Body of pancreas (tissue), 4 donors: Measurements from ENCODE around the gene GLRB. TPM values are rescaled to one million over a fixed set of nuclear protein-coding genes. Genes with fewer than 3 reads are reported as not detected.
A peak's percentile ranks its signal among the peaks of the same experiment; 100 is the strongest.

Experiments used
- ATAC-seq: fragments of 150-250 bp; one replicate; pipeline ENCODE4 v1.9.1; 2016
- DNase-seq, 4 donors: peaks; one replicate each; pipeline ENCODE4 v3.0.0-alpha.2; 2019
- H3K27ac ChIP-seq, 4 donors: fragments of 200-600 bp; sonication (generic); 1 replicate in 3 of 4; 2 replicates in 1 of 4; pipeline versions ENCODE4 v1.5.1 to v1.6.1; 2016 to 2019; ENCODE audit warnings: mild to moderate bottlenecking in 1 of 4, mixed read lengths in 1 of 4, moderate library complexity in 1 of 4
- H3K27me3 ChIP-seq, 2 donors: fragments of 200-600 bp; sonication (generic); one replicate each; pipeline ENCODE4 v1.6.0; 2016; ENCODE audit warnings: mild to moderate bottlenecking in 1 of 2
- H3K36me3 ChIP-seq, 2 donors: fragments of 200-600 bp; sonication (generic); replicated peaks in 1 of 2; 2 replicates each; pipeline ENCODE4 v1.5.1; 2016; ENCODE audit warnings: low read depth in 2 of 2; ENCODE audit not compliant: insufficient read depth in 1 of 2
- H3K4me1 ChIP-seq: fragments of 200-600 bp; sonication (generic); one replicate; pipeline ENCODE4 v1.6.0; 2016
- H3K4me3 ChIP-seq, 2 donors: fragments of 200-600 bp; sonication (generic); 1 replicate in 1 of 2; 2 replicates in 1 of 2; pipeline ENCODE4 v1.5.1; 2016 to 2019
- H3K9me3 ChIP-seq, 3 donors: fragments of 200-600 bp; sonication (generic); 1 replicate in 2 of 3; 2 replicates in 1 of 3; pipeline ENCODE4 v1.5.1; 2016
- CTCF ChIP-seq, 7 experiments: fragments of 450-650 bp in 4 of 7; fragments of 200-600 bp in 3 of 7; sonication (generic) in 3 of 7; IDR thresholded peaks; one replicate each; pipeline ENCODE4 v1.5.1; 2016 to 2019; ENCODE audit warnings: antibody characterized with exemption in 7 of 7
- POLR2A ChIP-seq, 3 donors: fragments of 450-650 bp; IDR thresholded peaks; one replicate each; pipeline ENCODE4 v1.6.1; 2016; ENCODE audit warnings: antibody characterized with exemption in 3 of 3, mild to moderate bottlenecking in 2 of 3
- WGBS, 2 donors: methylation state at CpG; one replicate each; pipeline ENCODE4 v1.1.5; 2017; 5-methylcytosine and 5-hydroxymethylcytosine counted together
- intact Hi-C: fragments of 100-400 bp; cut with DNase I; formaldehyde crosslinking; loops from one replicate; pipeline ENCODE4 v1.15.1; 2023
- total RNA-seq, 2 donors: library from RNA; depleted of rRNA; stranded (reverse); fragments of >200 nt; gene quantifications; one replicate each; pipeline ENCODE4 v1.1.0, GENCODE V29; 2016

Gene GLRB
- total RNA-seq, 2 donors from 2014 or later: 3.0 to 7.0 TPM

GRCh38 chr4:157196046-157196445 lies 120.1 kb downstream of the GLRB start:
- Histone ChIP-seq H3K27ac (no peak overlapping the region), H3K27me3 (no peaks in the 10 kb centered on the region), H3K4me3 (no peak overlapping the region), H3K4me1 (no peaks in the 10 kb centered on the region), H3K9me3 (no peaks in the 10 kb centered on the region), H3K36me3 (no peaks in the 10 kb centered on the region)
- TF ChIP-seq CTCF (IDR thresholded peaks at IDR 0.05): no peak
- TF ChIP-seq POLR2A (IDR thresholded peaks at IDR 0.05): no peak
- ATAC-seq (no peak), DNase-seq (no peak)
- 95 to 96% methylated on average over 1 of the region's 1 CpG for WGBS, 2 donors
- intact Hi-C loops: loop anchor here (10.0 kb wide), 1 partner anchor 721 kb away; no protein-coding TSS in a partner anchor

DNA sequence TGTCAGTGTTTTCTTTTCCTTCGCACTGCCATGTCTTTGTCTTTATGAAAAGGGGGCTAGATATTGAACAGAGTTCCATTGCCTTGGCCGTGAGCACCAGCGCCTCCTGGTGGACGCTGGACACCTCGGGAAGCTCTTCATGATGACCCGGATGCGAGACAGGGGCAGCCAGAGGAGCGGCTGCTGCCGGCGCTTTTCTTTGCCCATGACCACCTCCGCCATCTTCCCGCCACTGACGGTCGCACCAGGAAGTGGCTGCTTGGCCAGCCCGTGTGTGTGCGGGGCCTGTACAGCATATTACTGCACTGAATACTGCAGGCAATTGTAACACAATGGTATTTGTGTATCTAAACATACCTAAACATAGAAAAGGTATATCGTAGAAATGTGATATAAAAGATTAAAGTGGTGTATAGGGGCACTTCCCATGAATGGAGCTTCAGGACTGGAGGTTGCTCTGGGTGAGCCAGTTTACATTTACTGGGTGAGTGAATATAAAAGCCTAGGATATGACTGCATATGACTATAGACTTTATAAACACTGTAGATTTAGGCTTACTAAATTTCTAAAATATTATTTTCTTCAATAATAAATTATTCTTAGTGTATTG lies 128.8 kb downstream of the GLRB start:
- peak; percentile 53 for ATAC-seq
- Histone ChIP-seq H3K9me3 (no peaks in the 10 kb centered on the region), H3K4me3 (no peak overlapping the region), H3K4me1 (no peaks in the 10 kb centered on the region), H3K27ac (no peak overlapping the region), H3K36me3 (no peaks in the 10 kb centered on the region), H3K27me3 (no peaks in the 10 kb centered on the region)
- DNase-seq: peak; percentile 32 to 67 (median 48)
- intact Hi-C loops: no loop called here
- peak; percentile 38 to 56 (median 43) for TF ChIP-seq CTCF (IDR thresholded peaks at IDR 0.05)
- no peak for TF ChIP-seq POLR2A (IDR thresholded peaks at IDR 0.05)
- WGBS, 2 donors: 60% methylated on average over 16 to 17 of the region's 17 CpGs

- ATAC-seq: no peak
- H3K36me3 ChIP-seq: no peaks in the 10 kb centered on the region
- intact Hi-C loops: loop anchor here (5.0 kb wide), 1 partner anchor 755 kb away; no protein-coding TSS in a partner anchor
- no peak overlapping the region for H3K27ac ChIP-seq
- H3K27me3 ChIP-seq: peaks cover 0 to 12% of the 10 kb centered on the region in 2 donors
- no peak for DNase-seq
- H3K9me3 ChIP-seq: no peaks in the 10 kb centered on the region
- no peak overlapping the region for H3K4me3 ChIP-seq
- WGBS, 2 donors: 9% methylated on average over 3 of the region's 3 CpGs
- no peak for TF ChIP-seq POLR2A (IDR thresholded peaks at IDR 0.05)
- TF ChIP-seq CTCF (IDR thresholded peaks at IDR 0.05): peak in 6 of 7 experiments; percentile 36 to 57 (median 51)
- H3K4me1 ChIP-seq: peaks cover 14% of the 10 kb centered on the region
Observed at GRCh38 chr4:157217708-157218107, 141.8 kb downstream of the GLRB start.

- intact Hi-C loops: loop anchor here (5.0 kb wide), 1 partner anchor 752 kb away; no protein-coding TSS in a partner anchor
- Histone ChIP-seq H3K9me3 (no peaks in the 10 kb centered on the region), H3K4me1 (peaks cover 17% of the 10 kb centered on the region), H3K36me3 (no peaks in the 10 kb centered on the region), H3K27ac (no peak overlapping the region), H3K27me3 (peaks cover 0 to 16% of the 10 kb centered on the region in 2 donors), H3K4me3 (no peak overlapping the region)
- TF ChIP-seq POLR2A (IDR thresholded peaks at IDR 0.05) (no peak), CTCF (IDR thresholded peaks at IDR 0.05) (no peak)
- ATAC-seq: no peak
- WGBS, 2 donors: 10 to 11% methylated on average over 16 of the region's 16 CpGs
- DNase-seq: no peak
Observed at GRCh38 chr4:157219711-157220370, 143.9 kb downstream of the GLRB start.
